Sigmoid colon (tissue), 4 donors: Measurements from ENCODE around the gene ARMC2.
A peak's percentile ranks its signal among the peaks of the same experiment; 100 is the strongest.

ENCODE experiments used
- EP300 ChIP-seq, 4 donors: sonication (generic); formaldehyde crosslinking; IDR thresholded peaks; one replicate each; pipeline ENCODE4 v1.6.1; 2017; ENCODE audit warnings: antibody characterized with exemption in 4 of 4
- POLR2A ChIP-seq, 2 donors: fragments of 450-650 bp; IDR thresholded peaks; one replicate each; pipeline ENCODE4 v1.6.1; 2016; ENCODE audit warnings: antibody characterized with exemption in 2 of 2, mild to moderate bottlenecking in 2 of 2, moderate library complexity in 2 of 2
- POLR2AphosphoS5 ChIP-seq, 4 donors: sonication (generic); formaldehyde crosslinking; IDR thresholded peaks; one replicate each; pipeline ENCODE4 v1.6.1; 2017; ENCODE audit warnings: antibody characterized with exemption in 4 of 4
- TF ChIP-seq, protein P1 (sequence below), 4 experiments: fragments of 450-650 bp in 3 of 4; fragments of 200-600 bp in 1 of 4; IDR thresholded peaks; one replicate each; pipeline ENCODE4 v1.5.1; 2016 to 2019; ENCODE audit warnings: antibody characterized with exemption in 4 of 4, mild to moderate bottlenecking in 3 of 4, moderate library complexity in 2 of 4

GRCh38 chr6:108896111-108896661 is 48.0 kb downstream of the ARMC2 start:
- peak in 2 of 4 donors; percentile 50 to 56 for TF ChIP-seq EP300 (IDR thresholded peaks at IDR 0.05)
- TF ChIP-seq, protein P1, sequence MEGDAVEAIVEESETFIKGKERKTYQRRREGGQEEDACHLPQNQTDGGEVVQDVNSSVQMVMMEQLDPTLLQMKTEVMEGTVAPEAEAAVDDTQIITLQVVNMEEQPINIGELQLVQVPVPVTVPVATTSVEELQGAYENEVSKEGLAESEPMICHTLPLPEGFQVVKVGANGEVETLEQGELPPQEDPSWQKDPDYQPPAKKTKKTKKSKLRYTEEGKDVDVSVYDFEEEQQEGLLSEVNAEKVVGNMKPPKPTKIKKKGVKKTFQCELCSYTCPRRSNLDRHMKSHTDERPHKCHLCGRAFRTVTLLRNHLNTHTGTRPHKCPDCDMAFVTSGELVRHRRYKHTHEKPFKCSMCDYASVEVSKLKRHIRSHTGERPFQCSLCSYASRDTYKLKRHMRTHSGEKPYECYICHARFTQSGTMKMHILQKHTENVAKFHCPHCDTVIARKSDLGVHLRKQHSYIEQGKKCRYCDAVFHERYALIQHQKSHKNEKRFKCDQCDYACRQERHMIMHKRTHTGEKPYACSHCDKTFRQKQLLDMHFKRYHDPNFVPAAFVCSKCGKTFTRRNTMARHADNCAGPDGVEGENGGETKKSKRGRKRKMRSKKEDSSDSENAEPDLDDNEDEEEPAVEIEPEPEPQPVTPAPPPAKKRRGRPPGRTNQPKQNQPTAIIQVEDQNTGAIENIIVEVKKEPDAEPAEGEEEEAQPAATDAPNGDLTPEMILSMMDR (IDR thresholded peaks at IDR 0.05), result no peak
- TF ChIP-seq POLR2A (IDR thresholded peaks at IDR 0.05), result no peak
- peak; percentile 5 to 58 (median 18) for TF ChIP-seq POLR2AphosphoS5 (IDR thresholded peaks at IDR 0.05)
